Astrocyte (in vitro differentiated cells and primary cell): Measurements from ENCODE around the gene SLC27A2.

Source experiments
- EZH2 ChIP-seq: IDR thresholded peaks from 2 replicates; pipeline ENCODE4 v1.6.1; 2012; ENCODE audit warnings: mild to moderate bottlenecking, low read length, inconsistent platforms; ENCODE audit not compliant: insufficient read depth
- TF ChIP-seq, protein P1 (sequence below): IDR thresholded peaks from 2 replicates; pipeline ENCODE4 v1.5.1; 2011; ENCODE audit warnings: low read depth, mild to moderate bottlenecking, inconsistent platforms, low read length, moderate library complexity; ENCODE audit not compliant: insufficient read depth

DNA sequence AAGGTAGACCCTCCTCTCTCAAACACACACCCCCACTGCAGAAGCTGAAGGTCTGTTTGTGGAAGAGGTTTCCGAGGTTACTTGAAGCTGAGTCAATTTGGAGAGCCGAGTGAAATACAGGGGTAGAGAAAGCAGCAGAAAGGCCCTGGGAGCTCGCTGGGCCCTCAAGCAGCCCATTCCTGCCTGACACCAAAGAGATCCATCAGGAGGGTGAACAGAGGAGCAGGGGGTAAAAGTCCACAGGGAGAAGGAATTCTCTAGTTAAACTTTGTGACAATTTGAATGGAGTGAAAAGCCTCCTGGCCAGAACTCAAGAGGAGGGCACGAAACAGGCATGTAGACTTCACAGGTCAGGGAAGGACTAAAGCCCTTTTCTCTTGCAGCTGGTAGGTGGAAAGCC lies 13.6 kb upstream of the SLC27A2 start:
- TF ChIP-seq, protein P1, sequence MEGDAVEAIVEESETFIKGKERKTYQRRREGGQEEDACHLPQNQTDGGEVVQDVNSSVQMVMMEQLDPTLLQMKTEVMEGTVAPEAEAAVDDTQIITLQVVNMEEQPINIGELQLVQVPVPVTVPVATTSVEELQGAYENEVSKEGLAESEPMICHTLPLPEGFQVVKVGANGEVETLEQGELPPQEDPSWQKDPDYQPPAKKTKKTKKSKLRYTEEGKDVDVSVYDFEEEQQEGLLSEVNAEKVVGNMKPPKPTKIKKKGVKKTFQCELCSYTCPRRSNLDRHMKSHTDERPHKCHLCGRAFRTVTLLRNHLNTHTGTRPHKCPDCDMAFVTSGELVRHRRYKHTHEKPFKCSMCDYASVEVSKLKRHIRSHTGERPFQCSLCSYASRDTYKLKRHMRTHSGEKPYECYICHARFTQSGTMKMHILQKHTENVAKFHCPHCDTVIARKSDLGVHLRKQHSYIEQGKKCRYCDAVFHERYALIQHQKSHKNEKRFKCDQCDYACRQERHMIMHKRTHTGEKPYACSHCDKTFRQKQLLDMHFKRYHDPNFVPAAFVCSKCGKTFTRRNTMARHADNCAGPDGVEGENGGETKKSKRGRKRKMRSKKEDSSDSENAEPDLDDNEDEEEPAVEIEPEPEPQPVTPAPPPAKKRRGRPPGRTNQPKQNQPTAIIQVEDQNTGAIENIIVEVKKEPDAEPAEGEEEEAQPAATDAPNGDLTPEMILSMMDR: no peak
- no peak for TF ChIP-seq EZH2
